HG03066 (cell line): Measurements from ENCODE around the gene NIM1K.
A peak's percentile ranks its signal among the peaks of the same experiment; 100 is the strongest.
"Not testable (repeated sequence)": the region's sequence is repeated elsewhere in the genome, so short reads cannot be mapped to it uniquely, and the experiment has no call there.

Experiments used
- ATAC-seq: cut with Tn5 transposase; IDR thresholded peaks from one replicate; pipeline ENCODE4 v1.9.1; 2021; ENCODE audit warnings: low read depth; ENCODE audit not compliant: unreplicated experiment

Gene NIM1K

GRCh38 chr5:43312076-43312661 is 120.1 kb downstream of the NIM1K start:
- ATAC-seq: no peak

DNA sequence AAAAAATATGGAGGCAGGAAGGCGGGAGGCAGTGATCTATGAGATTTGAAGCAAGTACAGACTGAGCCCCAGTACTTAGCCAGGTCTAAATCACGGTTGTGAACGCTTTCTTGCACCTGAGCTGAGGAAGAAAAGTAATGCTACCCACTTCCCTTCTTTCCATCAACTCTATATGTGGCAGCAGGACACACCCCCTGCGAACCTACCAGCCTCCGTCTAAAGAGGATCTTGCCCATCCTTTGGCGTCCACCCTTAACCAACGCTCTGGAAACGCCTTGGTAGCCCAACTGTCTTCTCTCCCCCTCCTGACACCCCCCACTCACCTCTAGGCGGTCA is 120.6 kb downstream of the NIM1K start:
- peak; percentile 2 for ATAC-seq

DNA sequence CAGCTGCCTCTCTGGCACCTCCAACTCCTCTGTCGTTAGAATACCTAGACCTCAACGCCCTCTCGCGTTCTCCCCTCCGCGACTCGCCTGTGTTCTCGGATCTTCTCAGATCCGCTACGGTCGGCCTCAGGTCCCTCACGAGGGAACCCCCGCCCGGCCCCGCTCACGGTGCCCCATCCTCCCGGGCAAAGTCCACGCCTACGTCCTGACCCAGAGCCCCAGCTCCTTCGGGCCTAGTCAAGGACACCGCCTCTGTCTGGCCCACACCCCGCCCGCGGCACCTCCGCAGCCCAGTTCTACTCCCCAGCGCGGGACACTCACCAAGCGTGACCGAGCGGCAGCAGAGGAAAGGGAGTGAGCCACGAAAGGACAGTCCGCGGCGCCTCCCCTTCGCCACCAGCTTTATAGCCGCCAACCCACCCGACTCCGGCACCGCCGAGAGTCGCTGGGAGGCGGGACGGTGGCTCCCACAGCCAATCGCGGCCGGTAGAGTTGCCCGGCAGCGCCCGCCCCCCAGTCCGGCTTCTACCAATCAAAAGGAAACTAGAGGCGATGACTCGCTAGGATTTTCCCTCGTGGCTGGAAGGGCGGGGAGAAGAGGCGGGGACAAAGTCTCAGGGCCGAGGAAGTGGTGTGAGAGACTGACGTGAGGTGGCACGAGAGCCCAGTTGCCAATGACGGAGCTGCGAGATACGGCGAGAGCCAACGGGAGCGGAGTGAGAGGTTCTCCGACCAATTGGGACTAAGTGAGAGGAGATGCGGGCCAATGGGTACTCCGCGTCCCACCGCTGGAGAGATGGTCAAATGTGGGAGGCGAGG is 121.2 kb downstream of the NIM1K start, which contains the start of gene HMGCS1:
Gene HMGCS1, minus strand, starts transcription at position 378 of the 819 bp plus-strand sequence. CDS start 14,447 bp downstream, outside the sequence.
- peak; percentile 90 for ATAC-seq

GRCh38 chr5:43313854-43314457 is 121.9 kb downstream of the NIM1K start:
- no peak for ATAC-seq

GRCh38 chr5:43314724-43315123 is 122.7 kb downstream of the NIM1K start:
- no peak for ATAC-seq

DNA sequence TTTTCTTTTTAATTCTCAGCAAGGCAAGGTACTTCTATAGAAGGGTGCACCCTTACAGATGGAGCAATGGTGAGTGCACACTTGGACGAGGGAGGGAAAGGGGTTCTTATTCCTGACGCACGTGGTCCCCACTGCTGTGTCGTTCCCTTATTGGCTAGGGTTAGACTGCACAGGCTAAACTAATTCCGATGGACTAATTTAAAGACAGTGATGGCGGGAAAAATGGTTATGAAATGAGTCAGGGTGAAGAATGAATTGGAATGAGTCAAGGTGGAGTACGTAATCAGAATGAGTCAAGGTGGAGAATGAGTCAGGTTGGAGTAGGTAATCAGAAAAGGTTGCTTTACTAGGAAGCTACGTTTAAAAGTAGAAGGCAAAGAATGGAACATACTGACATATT is 123.2 kb downstream of the NIM1K start:
- ATAC-seq: no peak

- no peak for ATAC-seq
Measured at GRCh38 chr5:43315682-43316081, 123.7 kb downstream of the NIM1K start.

DNA sequence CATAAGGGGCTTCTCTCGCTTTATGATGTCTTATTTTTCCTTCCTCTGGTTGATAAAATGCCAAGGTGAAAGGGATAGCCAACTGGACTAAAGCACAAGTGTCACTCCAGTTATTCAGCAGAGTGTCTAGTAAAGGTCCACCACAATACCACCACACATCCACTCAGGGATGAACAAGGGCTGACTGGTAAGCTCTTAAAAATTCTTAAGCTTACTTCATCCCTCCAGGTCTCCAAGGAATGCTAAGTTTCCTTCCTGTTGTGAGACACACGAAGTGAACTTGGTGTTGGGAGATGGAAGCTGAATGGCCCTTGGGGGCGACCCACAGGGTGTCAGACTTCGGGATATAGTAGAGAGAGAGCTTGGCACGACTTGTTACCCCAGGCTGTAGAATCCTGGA is 124.4 kb downstream of the NIM1K start:
- ATAC-seq: no peak

DNA sequence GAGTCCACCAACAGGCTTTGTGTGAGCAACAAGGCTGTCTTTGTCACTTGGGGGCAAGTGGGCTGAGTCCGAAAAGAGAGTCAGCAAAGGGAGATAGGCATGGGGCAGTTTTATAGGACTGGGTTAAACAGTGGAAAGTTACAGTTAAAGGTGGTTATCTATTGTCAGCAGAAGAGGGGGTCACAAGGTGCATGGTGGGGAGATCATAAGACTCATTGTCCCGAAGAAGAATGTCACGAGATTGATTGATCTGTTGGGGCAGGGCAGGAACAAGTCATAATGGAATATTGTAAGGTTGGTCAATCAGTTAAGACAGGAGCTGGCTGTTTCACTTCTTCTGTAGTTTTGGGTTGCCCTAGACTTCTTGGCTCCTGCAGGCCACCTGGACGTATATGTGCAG is 128.8 kb downstream of the NIM1K start:
- no peak for ATAC-seq

DNA sequence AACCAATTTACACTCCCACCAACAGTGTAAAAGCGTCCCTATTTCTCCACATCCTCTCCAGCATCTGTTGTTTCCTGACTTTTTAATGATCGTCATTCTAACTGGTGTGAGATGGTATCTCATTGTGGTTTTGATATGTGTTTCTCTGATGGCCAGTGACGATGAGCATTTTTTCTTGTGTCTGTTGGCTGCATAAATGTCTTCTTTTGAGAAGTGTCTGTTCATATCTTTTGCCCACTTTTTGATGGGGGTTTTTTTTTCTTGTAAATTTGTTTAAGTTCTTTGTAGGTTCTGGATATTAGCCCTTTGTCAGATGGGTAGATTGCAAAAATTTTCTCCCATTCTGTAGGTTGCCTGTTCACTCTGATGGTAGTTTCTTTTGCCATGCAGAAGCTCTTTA is 131.5 kb downstream of the NIM1K start:
- ATAC-seq: not testable (repeated sequence)

DNA sequence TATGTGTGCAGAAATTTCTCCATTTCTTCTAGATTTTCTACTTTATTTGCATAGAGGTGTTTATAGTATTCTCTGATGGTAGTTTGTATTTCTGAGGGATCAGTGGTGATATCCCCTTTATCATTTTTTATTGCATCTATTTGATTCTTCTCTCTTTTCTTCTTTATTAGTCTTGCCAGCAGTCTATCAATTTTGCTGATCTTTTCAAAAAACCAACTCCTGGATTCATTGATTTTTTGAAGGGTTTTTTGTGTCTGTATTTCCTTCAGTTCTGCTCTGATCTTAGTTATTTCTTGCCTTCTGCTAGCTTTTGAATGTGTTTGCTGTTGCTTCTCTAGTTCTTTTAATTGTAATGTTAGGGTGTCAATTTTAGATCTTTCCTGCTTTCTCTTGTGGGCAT is 133.6 kb downstream of the NIM1K start:
- not testable (repeated sequence) for ATAC-seq
